ENCODE measurements around the gene PDE4D.

The PDE4D gene

DNA sequence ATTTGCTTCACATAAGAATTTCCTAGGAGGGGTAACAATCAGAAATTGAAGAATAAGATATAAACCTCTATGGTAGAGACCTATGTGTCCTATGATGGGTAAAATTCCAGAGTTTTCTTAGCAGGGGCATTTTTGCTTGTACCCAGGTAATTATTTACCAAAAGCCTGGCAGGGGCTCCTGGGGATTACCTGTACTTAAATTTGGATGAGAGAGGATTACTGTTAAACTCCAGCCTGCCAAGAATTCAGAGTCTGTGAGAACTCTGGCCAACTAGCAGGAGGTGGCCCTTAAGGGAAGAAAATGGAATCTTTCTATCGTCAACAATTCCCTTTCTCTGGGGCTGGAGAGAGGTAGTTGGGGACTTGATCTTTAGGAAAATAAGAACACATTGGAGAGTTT is 460.4 kb downstream of the PDE4D start:
- Histone ChIP-seq H3K9me3 (ENCODE audit: control insufficient read depth in 1 of 2, low read length in 2 of 2) (no peaks in the 10 kb centered on the region), H3K4me3 (ENCODE audit: low read depth in 1 of 2, low read length in 2 of 2) (no peak overlapping the region), H3K9ac (ENCODE audit: low read depth in 1 of 2, low read length in 2 of 2) (no peak overlapping the region), H3K36me3 (ENCODE audit: control insufficient read depth in 1 of 2, insufficient read depth in 2 of 2, low read length in 2 of 2) (no peaks in the 10 kb centered on the region), H3K4me1 (ENCODE audit: control insufficient read depth in 1 of 2, insufficient read depth in 2 of 2, low read length in 2 of 2) (no peaks in the 10 kb centered on the region), H3K27me3 (ENCODE audit: control insufficient read depth in 1 of 2, insufficient read depth in 2 of 2, low read length in 2 of 2) (no peaks in the 10 kb centered on the region), H3K27ac (ENCODE audit: low read depth, low read length) (no peak overlapping the region)

DNA sequence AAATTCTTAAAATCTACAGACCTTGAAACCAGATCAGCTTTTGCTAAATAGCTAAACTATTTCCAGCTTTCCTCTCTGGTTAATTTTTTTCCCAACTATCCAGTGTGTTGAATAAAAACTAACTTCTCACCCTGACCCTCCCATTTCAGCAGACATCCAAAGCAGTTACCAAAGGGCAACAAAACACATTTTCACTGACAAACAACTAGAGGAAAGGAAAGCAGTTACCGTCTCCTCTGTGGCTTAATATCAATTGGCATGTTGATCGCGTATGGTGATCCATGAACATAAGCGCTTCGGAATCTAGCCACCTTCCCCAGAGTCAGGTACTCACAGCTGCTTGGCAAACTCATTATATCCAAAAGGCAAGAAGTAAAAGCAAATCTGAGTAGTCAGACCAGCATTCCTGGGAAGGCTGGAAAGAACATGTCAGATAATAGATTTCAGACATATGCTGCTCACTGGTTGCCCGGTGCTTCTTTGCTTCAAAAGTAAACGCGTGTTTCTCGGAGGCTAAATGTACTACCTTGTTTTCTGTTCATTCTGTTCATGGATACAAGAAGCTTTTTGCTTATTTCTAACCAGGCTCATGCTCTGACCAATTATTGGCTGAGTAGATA is 463.4 kb downstream of the PDE4D start:
- Histone ChIP-seq H3K9ac (ENCODE audit: low read depth in 1 of 2, low read length in 2 of 2) (no peak overlapping the region), H3K27ac (ENCODE audit: low read depth, low read length) (no peak overlapping the region), H3K27me3 (ENCODE audit: control insufficient read depth in 1 of 2, insufficient read depth in 2 of 2, low read length in 2 of 2) (no peaks in the 10 kb centered on the region), H3K36me3 (ENCODE audit: control insufficient read depth in 1 of 2, insufficient read depth in 2 of 2, low read length in 2 of 2) (no peaks in the 10 kb centered on the region), H3K4me3 (ENCODE audit: low read depth in 1 of 2, low read length in 2 of 2) (no peak overlapping the region), H3K4me1 (ENCODE audit: control insufficient read depth in 1 of 2, insufficient read depth in 2 of 2, low read length in 2 of 2) (peaks cover 10 to 13% of the 10 kb centered on the region in 2 donors), H3K9me3 (ENCODE audit: control insufficient read depth in 1 of 2, low read length in 2 of 2) (no peaks in the 10 kb centered on the region)

- Histone ChIP-seq H3K9me3 (ENCODE audit: control insufficient read depth in 1 of 2, low read length in 2 of 2) (no peaks in the 10 kb centered on the region), H3K36me3 (ENCODE audit: control insufficient read depth in 1 of 2, insufficient read depth in 2 of 2, low read length in 2 of 2) (no peaks in the 10 kb centered on the region), H3K27me3 (ENCODE audit: control insufficient read depth in 1 of 2, insufficient read depth in 2 of 2, low read length in 2 of 2) (no peaks in the 10 kb centered on the region), H3K9ac (ENCODE audit: low read depth in 1 of 2, low read length in 2 of 2) (no peak overlapping the region), H3K4me3 (ENCODE audit: low read depth in 1 of 2, low read length in 2 of 2) (no peak overlapping the region), H3K4me1 (ENCODE audit: control insufficient read depth in 1 of 2, insufficient read depth in 2 of 2, low read length in 2 of 2) (peaks cover 11 to 13% of the 10 kb centered on the region in 2 donors), H3K27ac (ENCODE audit: low read depth, low read length) (no peak overlapping the region)
These were observed 465.1 kb downstream of the PDE4D start for GRCh38 chr5:59428391-59428790.

GRCh38 chr5:59424515-59424914 is 469.0 kb downstream of the PDE4D start:
- H3K4me1 ChIP-seq (ENCODE audit: control insufficient read depth in 1 of 2, insufficient read depth in 2 of 2, low read length in 2 of 2) = peaks cover 24 to 35% of the 10 kb centered on the region in 2 donors
- no peaks in the 10 kb centered on the region for H3K9me3 ChIP-seq (ENCODE audit: control insufficient read depth in 1 of 2, low read length in 2 of 2)
- H3K9ac ChIP-seq (ENCODE audit: low read depth in 1 of 2, low read length in 2 of 2) = no peak overlapping the region
- H3K36me3 ChIP-seq (ENCODE audit: control insufficient read depth in 1 of 2, insufficient read depth in 2 of 2, low read length in 2 of 2) = no peaks in the 10 kb centered on the region
- no peaks in the 10 kb centered on the region for H3K27me3 ChIP-seq (ENCODE audit: control insufficient read depth in 1 of 2, insufficient read depth in 2 of 2, low read length in 2 of 2)
- H3K27ac ChIP-seq (ENCODE audit: low read depth, low read length) = no peak overlapping the region
- no peak overlapping the region for H3K4me3 ChIP-seq (ENCODE audit: low read depth in 1 of 2, low read length in 2 of 2)

DNA sequence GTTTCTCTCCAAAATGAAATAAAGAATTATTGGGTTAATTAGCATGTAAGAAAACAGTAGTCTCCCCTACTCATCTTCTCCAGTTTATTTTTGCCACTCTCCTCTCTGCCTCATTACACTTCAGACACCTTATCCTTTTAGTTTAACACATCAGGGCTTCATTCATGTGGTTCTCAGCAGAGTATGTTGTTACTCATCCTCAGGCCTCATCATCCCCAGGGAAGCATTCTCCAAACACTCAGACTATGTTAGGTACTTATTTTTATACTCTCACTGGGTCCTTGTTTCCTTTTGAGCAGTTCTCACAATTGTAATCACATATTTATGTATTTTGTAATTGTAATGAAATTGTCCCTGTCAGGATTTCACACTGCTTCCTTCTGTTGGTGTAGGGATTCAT is 470.5 kb downstream of the PDE4D start:
- Histone ChIP-seq H3K9ac (ENCODE audit: low read depth in 1 of 2, low read length in 2 of 2) (no peak overlapping the region), H3K4me1 (ENCODE audit: control insufficient read depth in 1 of 2, insufficient read depth in 2 of 2, low read length in 2 of 2) (peaks cover 36 to 41% of the 10 kb centered on the region in 2 donors), H3K9me3 (ENCODE audit: control insufficient read depth in 1 of 2, low read length in 2 of 2) (no peaks in the 10 kb centered on the region), H3K36me3 (ENCODE audit: control insufficient read depth in 1 of 2, insufficient read depth in 2 of 2, low read length in 2 of 2) (no peaks in the 10 kb centered on the region), H3K4me3 (ENCODE audit: low read depth in 1 of 2, low read length in 2 of 2) (no peak overlapping the region), H3K27ac (ENCODE audit: low read depth, low read length) (no peak overlapping the region), H3K27me3 (ENCODE audit: control insufficient read depth in 1 of 2, insufficient read depth in 2 of 2, low read length in 2 of 2) (no peaks in the 10 kb centered on the region)

- no peak overlapping the region for H3K9ac ChIP-seq (ENCODE audit: low read depth in 1 of 2, low read length in 2 of 2)
These were observed 471.3 kb downstream of the PDE4D start for GRCh38 chr5:59421986-59422941.

DNA sequence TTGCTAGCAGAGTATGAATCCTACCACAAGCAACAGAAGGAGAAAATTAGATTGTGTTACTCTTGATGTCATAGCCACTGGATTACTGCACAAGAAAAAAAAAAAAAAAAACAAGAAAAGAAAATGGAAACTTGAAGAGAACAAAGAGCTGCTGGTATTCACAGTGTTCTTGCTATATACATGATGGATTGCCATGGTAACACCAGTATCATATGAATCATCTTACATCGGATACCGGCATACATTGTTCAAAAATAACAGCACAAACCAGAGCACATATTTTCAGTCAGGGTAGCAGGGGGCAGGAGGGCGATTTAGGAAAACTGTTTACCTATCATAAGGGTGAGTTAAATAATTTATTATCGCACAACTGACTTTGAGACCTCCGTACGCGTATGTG is 472.9 kb downstream of the PDE4D start:
- Histone ChIP-seq H3K9me3 (ENCODE audit: control insufficient read depth in 1 of 2, low read length in 2 of 2) (no peaks in the 10 kb centered on the region), H3K4me3 (ENCODE audit: low read depth in 1 of 2, low read length in 2 of 2) (no peak overlapping the region), H3K9ac (ENCODE audit: low read depth in 1 of 2, low read length in 2 of 2) (no peak overlapping the region), H3K27ac (ENCODE audit: low read depth, low read length) (no peak overlapping the region), H3K27me3 (ENCODE audit: control insufficient read depth in 1 of 2, insufficient read depth in 2 of 2, low read length in 2 of 2) (no peaks in the 10 kb centered on the region), H3K36me3 (ENCODE audit: control insufficient read depth in 1 of 2, insufficient read depth in 2 of 2, low read length in 2 of 2) (no peaks in the 10 kb centered on the region), H3K4me1 (ENCODE audit: control insufficient read depth in 1 of 2, insufficient read depth in 2 of 2, low read length in 2 of 2) (peaks cover 34 to 49% of the 10 kb centered on the region in 2 donors)

More at GRCh38 chr5:59421986-59422941, 471.3 kb downstream of the PDE4D start:
- Histone ChIP-seq H3K4me1 (ENCODE audit: control insufficient read depth in 1 of 2, insufficient read depth in 2 of 2, low read length in 2 of 2) (peaks cover 41 to 48% of the 10 kb centered on the region in 2 donors), H3K36me3 (ENCODE audit: control insufficient read depth in 1 of 2, insufficient read depth in 2 of 2, low read length in 2 of 2) (no peaks in the 10 kb centered on the region), H3K27ac (ENCODE audit: low read depth, low read length) (no peak overlapping the region), H3K9me3 (ENCODE audit: control insufficient read depth in 1 of 2, low read length in 2 of 2) (no peaks in the 10 kb centered on the region), H3K4me3 (ENCODE audit: low read depth in 1 of 2, low read length in 2 of 2) (no peak overlapping the region), H3K27me3 (ENCODE audit: control insufficient read depth in 1 of 2, insufficient read depth in 2 of 2, low read length in 2 of 2) (no peaks in the 10 kb centered on the region)

GRCh38 chr5:59418808-59419207 is 474.7 kb downstream of the PDE4D start:
- Histone ChIP-seq H3K4me3 (ENCODE audit: low read depth in 1 of 2, low read length in 2 of 2) (no peak overlapping the region), H3K36me3 (ENCODE audit: control insufficient read depth in 1 of 2, insufficient read depth in 2 of 2, low read length in 2 of 2) (no peaks in the 10 kb centered on the region), H3K27me3 (ENCODE audit: control insufficient read depth in 1 of 2, insufficient read depth in 2 of 2, low read length in 2 of 2) (no peaks in the 10 kb centered on the region), H3K9ac (ENCODE audit: low read depth in 1 of 2, low read length in 2 of 2) (no peak overlapping the region), H3K27ac (ENCODE audit: low read depth, low read length) (no peak overlapping the region), H3K9me3 (ENCODE audit: control insufficient read depth in 1 of 2, low read length in 2 of 2) (no peaks in the 10 kb centered on the region), H3K4me1 (ENCODE audit: control insufficient read depth in 1 of 2, insufficient read depth in 2 of 2, low read length in 2 of 2) (peaks cover 31 to 50% of the 10 kb centered on the region in 2 donors)

- no peak overlapping the region for H3K27ac ChIP-seq (ENCODE audit: low read depth, low read length)
- H3K9ac ChIP-seq (ENCODE audit: low read depth in 1 of 2, low read length in 2 of 2) = no peak overlapping the region
These were observed 477.1 kb downstream of the PDE4D start for GRCh38 chr5:59416451-59416850.

GRCh38 chr5:59416026-59416425 is 477.5 kb downstream of the PDE4D start:
- Histone ChIP-seq H3K4me3 (ENCODE audit: low read depth in 1 of 2, low read length in 2 of 2) (no peak overlapping the region), H3K36me3 (ENCODE audit: control insufficient read depth in 1 of 2, insufficient read depth in 2 of 2, low read length in 2 of 2) (no peaks in the 10 kb centered on the region), H3K9me3 (ENCODE audit: control insufficient read depth in 1 of 2, low read length in 2 of 2) (no peaks in the 10 kb centered on the region), H3K4me1 (ENCODE audit: control insufficient read depth in 1 of 2, insufficient read depth in 2 of 2, low read length in 2 of 2) (peaks cover 17 to 43% of the 10 kb centered on the region in 2 donors), H3K9ac (ENCODE audit: low read depth in 1 of 2, low read length in 2 of 2) (no peak overlapping the region), H3K27me3 (ENCODE audit: control insufficient read depth in 1 of 2, insufficient read depth in 2 of 2, low read length in 2 of 2) (no peaks in the 10 kb centered on the region), H3K27ac (ENCODE audit: low read depth, low read length) (no peak overlapping the region)

More at GRCh38 chr5:59416451-59416850, 477.1 kb downstream of the PDE4D start:
- Histone ChIP-seq H3K4me3 (ENCODE audit: low read depth in 1 of 2, low read length in 2 of 2) (no peak overlapping the region), H3K9me3 (ENCODE audit: control insufficient read depth in 1 of 2, low read length in 2 of 2) (no peaks in the 10 kb centered on the region), H3K36me3 (ENCODE audit: control insufficient read depth in 1 of 2, insufficient read depth in 2 of 2, low read length in 2 of 2) (no peaks in the 10 kb centered on the region), H3K27me3 (ENCODE audit: control insufficient read depth in 1 of 2, insufficient read depth in 2 of 2, low read length in 2 of 2) (no peaks in the 10 kb centered on the region), H3K4me1 (ENCODE audit: control insufficient read depth in 1 of 2, insufficient read depth in 2 of 2, low read length in 2 of 2) (peaks cover 17 to 43% of the 10 kb centered on the region in 2 donors)

Measured in duodenal mucosa (tissue), 2 donors.